ENCODE data around the gene CUX1. TPM values are rescaled to one million over a fixed set of nuclear protein-coding genes. Genes with fewer than 3 reads are reported as not detected.

Gene CUX1
- total and polyA plus RNA-seq, 2 of the 13 experiments (the other 11 are each of a cell fraction or from before 2014, with no cell fraction given), result 13.7 to 14.9 TPM

DNA sequence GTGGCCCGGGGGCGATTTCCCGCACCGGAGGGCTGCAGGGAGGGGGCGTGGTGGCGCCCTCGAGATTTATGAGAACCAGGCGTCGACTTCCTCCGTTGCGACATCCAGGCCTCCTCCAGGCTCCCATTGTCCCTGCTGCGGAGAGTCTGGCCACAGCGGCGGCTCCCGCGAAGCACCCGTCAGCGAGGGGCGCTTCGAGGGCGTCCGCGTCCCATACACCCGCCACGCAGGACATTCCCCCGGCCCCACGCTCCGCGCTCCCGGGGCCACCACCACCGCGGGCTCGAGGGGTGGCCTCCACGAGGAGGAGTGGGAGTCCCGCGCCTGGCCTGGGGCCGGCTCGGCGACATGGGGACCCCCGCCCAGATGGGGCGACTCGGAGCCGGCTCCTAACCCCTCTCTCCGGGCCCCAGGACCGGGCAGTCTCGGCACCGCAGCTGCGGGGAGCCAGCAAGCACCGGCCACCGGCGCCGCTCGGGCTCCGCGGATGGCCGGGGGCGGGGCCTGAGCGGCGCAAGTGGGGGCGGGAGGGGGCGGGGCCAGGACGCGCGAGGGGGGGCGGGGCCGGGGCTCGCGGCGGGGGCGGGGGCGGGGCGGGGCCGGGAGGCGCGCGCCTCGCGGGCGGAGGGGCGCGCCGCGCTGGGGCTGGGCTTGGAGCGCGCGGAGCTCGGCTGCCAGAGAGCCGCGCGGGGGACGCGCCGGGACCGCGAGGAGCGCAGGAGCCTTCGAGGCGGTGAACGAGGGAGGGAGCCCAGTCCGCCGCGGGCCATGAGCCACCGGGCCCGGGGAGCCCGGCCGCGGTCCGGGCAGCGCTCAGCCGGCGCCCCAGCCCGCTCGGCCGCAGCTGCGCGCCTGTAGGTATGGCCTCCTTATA lies 469.0 kb downstream of the CUX1 start, which contains the start of gene SH2B2 (continued):
- TF ChIP-seq, protein P1, sequence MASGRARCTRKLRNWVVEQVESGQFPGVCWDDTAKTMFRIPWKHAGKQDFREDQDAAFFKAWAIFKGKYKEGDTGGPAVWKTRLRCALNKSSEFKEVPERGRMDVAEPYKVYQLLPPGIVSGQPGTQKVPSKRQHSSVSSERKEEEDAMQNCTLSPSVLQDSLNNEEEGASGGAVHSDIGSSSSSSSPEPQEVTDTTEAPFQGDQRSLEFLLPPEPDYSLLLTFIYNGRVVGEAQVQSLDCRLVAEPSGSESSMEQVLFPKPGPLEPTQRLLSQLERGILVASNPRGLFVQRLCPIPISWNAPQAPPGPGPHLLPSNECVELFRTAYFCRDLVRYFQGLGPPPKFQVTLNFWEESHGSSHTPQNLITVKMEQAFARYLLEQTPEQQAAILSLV (CRISPR knock-in tag; IDR thresholded peaks at IDR 0.05; ENCODE audit: borderline replicate concordance), result no peak
- TF ChIP-seq, protein P2, sequence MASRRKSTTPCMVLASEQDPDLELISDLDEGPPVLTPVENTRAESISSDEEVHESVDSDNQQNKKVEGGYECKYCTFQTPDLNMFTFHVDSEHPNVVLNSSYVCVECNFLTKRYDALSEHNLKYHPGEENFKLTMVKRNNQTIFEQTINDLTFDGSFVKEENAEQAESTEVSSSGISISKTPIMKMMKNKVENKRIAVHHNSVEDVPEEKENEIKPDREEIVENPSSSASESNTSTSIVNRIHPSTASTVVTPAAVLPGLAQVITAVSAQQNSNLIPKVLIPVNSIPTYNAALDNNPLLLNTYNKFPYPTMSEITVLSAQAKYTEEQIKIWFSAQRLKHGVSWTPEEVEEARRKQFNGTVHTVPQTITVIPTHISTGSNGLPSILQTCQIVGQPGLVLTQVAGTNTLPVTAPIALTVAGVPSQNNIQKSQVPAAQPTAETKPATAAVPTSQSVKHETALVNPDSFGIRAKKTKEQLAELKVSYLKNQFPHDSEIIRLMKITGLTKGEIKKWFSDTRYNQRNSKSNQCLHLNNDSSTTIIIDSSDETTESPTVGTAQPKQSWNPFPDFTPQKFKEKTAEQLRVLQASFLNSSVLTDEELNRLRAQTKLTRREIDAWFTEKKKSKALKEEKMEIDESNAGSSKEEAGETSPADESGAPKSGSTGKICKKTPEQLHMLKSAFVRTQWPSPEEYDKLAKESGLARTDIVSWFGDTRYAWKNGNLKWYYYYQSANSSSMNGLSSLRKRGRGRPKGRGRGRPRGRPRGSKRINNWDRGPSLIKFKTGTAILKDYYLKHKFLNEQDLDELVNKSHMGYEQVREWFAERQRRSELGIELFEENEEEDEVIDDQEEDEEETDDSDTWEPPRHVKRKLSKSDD (CRISPR knock-in tag; IDR thresholded peaks at IDR 0.05; ENCODE audit: low read depth), result no peak
- no peak for TF ChIP-seq HCFC1 (IDR thresholded peaks at IDR 0.05; ENCODE audit: low read depth, low read length)
- no peak for TF ChIP-seq TARDBP (CRISPR knock-in tag; IDR thresholded peaks at IDR 0.05)
- no peak for TF ChIP-seq NCOA1 (CRISPR knock-in tag; IDR thresholded peaks at IDR 0.05)
- TF ChIP-seq RCOR2 (CRISPR knock-in tag; IDR thresholded peaks at IDR 0.05), result no peak
- TF ChIP-seq ZNF569 (CRISPR knock-in tag; IDR thresholded peaks at IDR 0.05; ENCODE audit: borderline replicate concordance), result no peak
- no peak for TF ChIP-seq ZNF550 (CRISPR knock-in tag; IDR thresholded peaks at IDR 0.05; ENCODE audit: borderline replicate concordance)
- no peak for TF ChIP-seq MIXL1 (CRISPR knock-in tag; IDR thresholded peaks at IDR 0.05)
- TF ChIP-seq, protein P3, sequence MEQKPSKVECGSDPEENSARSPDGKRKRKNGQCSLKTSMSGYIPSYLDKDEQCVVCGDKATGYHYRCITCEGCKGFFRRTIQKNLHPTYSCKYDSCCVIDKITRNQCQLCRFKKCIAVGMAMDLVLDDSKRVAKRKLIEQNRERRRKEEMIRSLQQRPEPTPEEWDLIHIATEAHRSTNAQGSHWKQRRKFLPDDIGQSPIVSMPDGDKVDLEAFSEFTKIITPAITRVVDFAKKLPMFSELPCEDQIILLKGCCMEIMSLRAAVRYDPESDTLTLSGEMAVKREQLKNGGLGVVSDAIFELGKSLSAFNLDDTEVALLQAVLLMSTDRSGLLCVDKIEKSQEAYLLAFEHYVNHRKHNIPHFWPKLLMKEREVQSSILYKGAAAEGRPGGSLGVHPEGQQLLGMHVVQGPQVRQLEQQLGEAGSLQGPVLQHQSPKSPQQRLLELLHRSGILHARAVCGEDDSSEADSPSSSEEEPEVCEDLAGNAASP (CRISPR knock-in tag; IDR thresholded peaks at IDR 0.05; ENCODE audit: borderline replicate concordance), result peak; percentile 7; the same call in 1 of the 2 replicates
- TF ChIP-seq NFKB2 (CRISPR knock-in tag; IDR thresholded peaks at IDR 0.05; ENCODE audit: borderline replicate concordance), result peak; percentile 63; the same call in 1 of the 2 replicates
- TF ChIP-seq CBFB (CRISPR knock-in tag; IDR thresholded peaks at IDR 0.05), result 0 out of 2 replicates have a peak, but pooled peaks have one; percentile 30
- no peak for TF ChIP-seq ZBTB42 (CRISPR knock-in tag; IDR thresholded peaks at IDR 0.05)
- TF ChIP-seq SAP130 (CRISPR knock-in tag; IDR thresholded peaks at IDR 0.05; ENCODE audit: low read depth), result peak; percentile 85
- TF ChIP-seq SMYD3 (CRISPR knock-in tag; IDR thresholded peaks at IDR 0.05), result no peak
- no peak for TF ChIP-seq DNMT3B (CRISPR knock-in tag; conservative IDR thresholded peaks at IDR 0.05)
- TF ChIP-seq XBP1 (CRISPR knock-in tag; IDR thresholded peaks at IDR 0.05), result no peak
- TF ChIP-seq, protein P4, sequence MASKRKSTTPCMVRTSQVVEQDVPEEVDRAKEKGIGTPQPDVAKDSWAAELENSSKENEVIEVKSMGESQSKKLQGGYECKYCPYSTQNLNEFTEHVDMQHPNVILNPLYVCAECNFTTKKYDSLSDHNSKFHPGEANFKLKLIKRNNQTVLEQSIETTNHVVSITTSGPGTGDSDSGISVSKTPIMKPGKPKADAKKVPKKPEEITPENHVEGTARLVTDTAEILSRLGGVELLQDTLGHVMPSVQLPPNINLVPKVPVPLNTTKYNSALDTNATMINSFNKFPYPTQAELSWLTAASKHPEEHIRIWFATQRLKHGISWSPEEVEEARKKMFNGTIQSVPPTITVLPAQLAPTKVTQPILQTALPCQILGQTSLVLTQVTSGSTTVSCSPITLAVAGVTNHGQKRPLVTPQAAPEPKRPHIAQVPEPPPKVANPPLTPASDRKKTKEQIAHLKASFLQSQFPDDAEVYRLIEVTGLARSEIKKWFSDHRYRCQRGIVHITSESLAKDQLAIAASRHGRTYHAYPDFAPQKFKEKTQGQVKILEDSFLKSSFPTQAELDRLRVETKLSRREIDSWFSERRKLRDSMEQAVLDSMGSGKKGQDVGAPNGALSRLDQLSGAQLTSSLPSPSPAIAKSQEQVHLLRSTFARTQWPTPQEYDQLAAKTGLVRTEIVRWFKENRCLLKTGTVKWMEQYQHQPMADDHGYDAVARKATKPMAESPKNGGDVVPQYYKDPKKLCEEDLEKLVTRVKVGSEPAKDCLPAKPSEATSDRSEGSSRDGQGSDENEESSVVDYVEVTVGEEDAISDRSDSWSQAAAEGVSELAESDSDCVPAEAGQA (IDR thresholded peaks at IDR 0.05; ENCODE audit: low read depth), result no peak
- TF ChIP-seq, protein P4 (CRISPR knock-in tag; IDR thresholded peaks at IDR 0.05; ENCODE audit: borderline replicate concordance), result peak; percentile 46; the same call in 1 of the 2 replicates
